LHCN-M2 (cell line): ENCODE results near the gene PPP1R1A. TPM values are rescaled to one million over a fixed set of nuclear protein-coding genes. Genes with fewer than 3 reads are reported as not detected.

Source experiments
- DNase-seq: peaks from one replicate; pipeline ENCODE4 v3.0.0-alpha.2; 2012; ENCODE audit warnings: low read depth
- total RNA-seq: library from RNA; depleted of rRNA; stranded (reverse); fragments of >200 nt; gene quantifications from 2 replicates; pipeline ENCODE4 v1.2.3, GENCODE V29; 2014; rRNA removed

The PPP1R1A gene
- total RNA-seq, 1 experiment from 2014 or later = not detected

GRCh38 chr12:54535474-54535873 is 53.0 kb downstream of the PPP1R1A start:
- DNase-seq = no peak

DNA sequence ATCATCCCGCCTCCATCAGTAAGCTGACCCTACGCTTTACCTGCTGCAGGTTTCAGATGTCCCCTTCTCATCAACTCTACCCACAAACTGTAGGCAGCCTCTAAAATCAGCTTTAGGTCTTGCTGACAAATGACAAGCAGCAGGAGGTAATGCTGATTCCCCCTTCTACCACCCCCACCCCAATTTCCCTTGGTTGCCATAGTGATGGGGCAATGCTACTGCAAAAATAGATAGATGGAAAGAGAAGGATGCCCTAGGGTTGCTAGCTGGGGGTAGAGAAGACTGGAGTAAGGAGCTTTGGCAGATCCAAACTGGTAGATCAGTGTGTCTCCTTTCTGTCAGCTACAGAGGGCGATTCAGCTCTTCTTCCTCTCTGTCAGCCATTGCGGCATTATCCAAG is 58.9 kb downstream of the PPP1R1A start:
- no peak for DNase-seq

Other genes starting within 250 kb of the PPP1R1A start
- gene GPR84, start 224.2 kb downstream of the PPP1R1A start, total RNA-seq = not detected in 2 replicates
- gene ZNF385A, start 203.9 kb downstream of the PPP1R1A start, total RNA-seq = 2.6 and 3.7 TPM in 2 replicates
- gene ITGA5, start 169.4 kb downstream of the PPP1R1A start, total RNA-seq = 202 and 242 TPM in 2 replicates
- not detected in 2 replicates for gene GTSF1, start 115.1 kb downstream of the PPP1R1A start, total RNA-seq
- gene NCKAP1L, start 90.9 kb downstream of the PPP1R1A start, total RNA-seq = not detected in 2 replicates
- not detected in 2 replicates for gene PDE1B, start 39.1 kb downstream of the PPP1R1A start, total RNA-seq
- gene LACRT, start 46.2 kb upstream of the PPP1R1A start, total RNA-seq = not detected in 2 replicates
- gene DCD, start 59.7 kb upstream of the PPP1R1A start, total RNA-seq = not detected in 2 replicates